GM12891 (cell line): Measurements from ENCODE around the gene CCR5.

ENCODE experiments used
- DNase-seq: peaks from one replicate; pipeline ENCODE4 v3.0.0; 2011; ENCODE audit warnings: low spot score; ENCODE audit not compliant: insufficient read length
- FAIRE-seq: peaks from 2 replicates; lab custom pipeline; 2011; peaks lifted over from hg19 to GRCh38; lab: Jason Lieb, UNC
- PAX5 ChIP-seq: IDR thresholded peaks from 2 replicates; pipeline ENCODE4 v1.6.1; 2011; ENCODE audit warnings: low read length, moderate library complexity, mild to moderate bottlenecking; ENCODE audit not compliant: insufficient read depth, severe bottlenecking
- POLR2A ChIP-seq: IDR thresholded peaks from 2 replicates; pipeline ENCODE4 v1.6.1; 2011; ENCODE audit warnings: low read depth, low read length, control low read depth
- POLR2AphosphoS5 ChIP-seq: IDR thresholded peaks from 2 replicates; pipeline ENCODE4 v1.6.1; 2011; ENCODE audit warnings: low read depth, low read length, control low read depth
- POU2F2 ChIP-seq: IDR thresholded peaks from 2 replicates; pipeline ENCODE4 v1.6.1; 2011; ENCODE audit warnings: low read depth, mild to moderate bottlenecking, control low read depth, low read length, moderate library complexity
- SPI1 ChIP-seq: IDR thresholded peaks from 2 replicates; pipeline ENCODE4 v1.6.1; 2011; ENCODE audit warnings: low read depth, low read length, control low read depth
- TAF1 ChIP-seq: IDR thresholded peaks from 2 replicates; pipeline ENCODE4 v1.6.1; 2011; ENCODE audit warnings: low read depth, low read length, control low read depth

Gene CCR5

DNA sequence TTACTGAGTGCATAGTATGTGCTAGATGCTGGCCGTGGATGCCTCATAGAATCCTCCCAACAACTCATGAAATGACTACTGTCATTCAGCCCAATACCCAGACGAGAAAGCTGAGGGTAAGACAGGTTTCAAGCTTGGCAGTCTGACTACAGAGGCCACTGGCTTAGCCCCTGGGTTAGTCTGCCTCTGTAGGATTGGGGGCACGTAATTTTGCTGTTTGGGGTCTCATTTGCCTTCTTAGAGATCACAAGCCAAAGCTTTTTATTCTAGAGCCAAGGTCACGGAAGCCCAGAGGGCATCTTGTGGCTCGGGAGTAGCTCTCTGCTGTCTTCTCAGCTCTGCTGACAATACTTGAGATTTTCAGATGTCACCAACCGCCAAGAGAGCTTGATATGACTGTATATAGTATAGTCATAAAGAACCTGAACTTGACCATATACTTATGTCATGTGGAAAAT lies 1.0 kb upstream of the CCR5 start:
- TF ChIP-seq SPI1, result no peak
- no peak for TF ChIP-seq POU2F2
- no peak for TF ChIP-seq PAX5
- no peak for TF ChIP-seq TAF1
- TF ChIP-seq POLR2AphosphoS5, result no peak
- TF ChIP-seq POLR2A, result no peak
- peak; percentile 87 for FAIRE-seq
- no peak for DNase-seq

- FAIRE-seq (no peak), DNase-seq (no peak)
- TF ChIP-seq SPI1 (no peak), TAF1 (no peak), POLR2A (no peak), POLR2AphosphoS5 (no peak), POU2F2 (no peak), PAX5 (no peak)
Observed at GRCh38 chr3:46371519-46372340, 984 bp downstream of the CCR5 start.

DNA sequence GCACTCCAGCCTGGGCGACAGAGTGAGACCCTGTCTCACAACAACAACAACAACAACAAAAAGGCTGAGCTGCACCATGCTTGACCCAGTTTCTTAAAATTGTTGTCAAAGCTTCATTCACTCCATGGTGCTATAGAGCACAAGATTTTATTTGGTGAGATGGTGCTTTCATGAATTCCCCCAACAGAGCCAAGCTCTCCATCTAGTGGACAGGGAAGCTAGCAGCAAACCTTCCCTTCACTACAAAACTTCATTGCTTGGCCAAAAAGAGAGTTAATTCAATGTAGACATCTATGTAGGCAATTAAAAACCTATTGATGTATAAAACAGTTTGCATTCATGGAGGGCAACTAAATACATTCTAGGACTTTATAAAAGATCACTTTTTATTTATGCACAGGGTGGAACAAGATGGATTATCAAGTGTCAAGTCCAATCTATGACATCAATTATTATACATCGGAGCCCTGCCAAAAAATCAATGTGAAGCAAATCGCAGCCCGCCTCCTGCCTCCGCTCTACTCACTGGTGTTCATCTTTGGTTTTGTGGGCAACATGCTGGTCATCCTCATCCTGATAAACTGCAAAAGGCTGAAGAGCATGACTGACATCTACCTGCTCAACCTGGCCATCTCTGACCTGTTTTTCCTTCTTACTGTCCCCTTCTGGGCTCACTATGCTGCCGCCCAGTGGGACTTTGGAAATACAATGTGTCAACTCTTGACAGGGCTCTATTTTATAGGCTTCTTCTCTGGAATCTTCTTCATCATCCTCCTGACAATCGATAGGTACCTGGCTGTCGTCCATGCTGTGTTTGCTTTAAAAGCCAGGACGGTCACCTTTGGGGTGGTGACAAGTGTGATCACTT lies 2.0 kb downstream of the CCR5 start:
- no peak for TF ChIP-seq TAF1
- TF ChIP-seq POU2F2, result no peak
- no peak for TF ChIP-seq PAX5
- TF ChIP-seq POLR2AphosphoS5, result no peak
- TF ChIP-seq SPI1, result no peak
- no peak for TF ChIP-seq POLR2A
- no peak for DNase-seq
- FAIRE-seq, result peak; percentile 57

DNA sequence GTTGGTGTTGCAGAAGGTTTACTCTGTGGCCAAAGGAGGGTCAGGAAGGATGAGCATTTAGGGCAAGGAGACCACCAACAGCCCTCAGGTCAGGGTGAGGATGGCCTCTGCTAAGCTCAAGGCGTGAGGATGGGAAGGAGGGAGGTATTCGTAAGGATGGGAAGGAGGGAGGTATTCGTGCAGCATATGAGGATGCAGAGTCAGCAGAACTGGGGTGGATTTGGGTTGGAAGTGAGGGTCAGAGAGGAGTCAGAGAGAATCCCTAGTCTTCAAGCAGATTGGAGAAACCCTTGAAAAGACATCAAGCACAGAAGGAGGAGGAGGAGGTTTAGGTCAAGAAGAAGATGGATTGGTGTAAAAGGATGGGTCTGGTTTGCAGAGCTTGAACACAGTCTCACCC lies 4.0 kb downstream of the CCR5 start:
- TF ChIP-seq PAX5, result no peak
- TF ChIP-seq POU2F2, result no peak
- TF ChIP-seq TAF1, result no peak
- no peak for TF ChIP-seq POLR2A
- TF ChIP-seq SPI1, result no peak
- no peak for TF ChIP-seq POLR2AphosphoS5

GRCh38 chr3:46375218-46375617 lies 4.5 kb downstream of the CCR5 start:
- DNase-seq, result no peak
- peak; percentile 68 for FAIRE-seq
- TF ChIP-seq TAF1 (no peak), POLR2AphosphoS5 (no peak), POU2F2 (no peak), POLR2A (no peak), PAX5 (no peak), SPI1 (no peak)

More for the DNA sequence above, 4.0 kb downstream of the CCR5 start:
- DNase-seq (no peak), FAIRE-seq (no peak)

- no peak for TF ChIP-seq POLR2A
- TF ChIP-seq POU2F2, result no peak
- no peak for TF ChIP-seq POLR2AphosphoS5
- TF ChIP-seq PAX5, result no peak
- DNase-seq (no peak), FAIRE-seq (peak; percentile 51)
Observed at GRCh38 chr3:46375814-46376213, 5.1 kb downstream of the CCR5 start.

DNA sequence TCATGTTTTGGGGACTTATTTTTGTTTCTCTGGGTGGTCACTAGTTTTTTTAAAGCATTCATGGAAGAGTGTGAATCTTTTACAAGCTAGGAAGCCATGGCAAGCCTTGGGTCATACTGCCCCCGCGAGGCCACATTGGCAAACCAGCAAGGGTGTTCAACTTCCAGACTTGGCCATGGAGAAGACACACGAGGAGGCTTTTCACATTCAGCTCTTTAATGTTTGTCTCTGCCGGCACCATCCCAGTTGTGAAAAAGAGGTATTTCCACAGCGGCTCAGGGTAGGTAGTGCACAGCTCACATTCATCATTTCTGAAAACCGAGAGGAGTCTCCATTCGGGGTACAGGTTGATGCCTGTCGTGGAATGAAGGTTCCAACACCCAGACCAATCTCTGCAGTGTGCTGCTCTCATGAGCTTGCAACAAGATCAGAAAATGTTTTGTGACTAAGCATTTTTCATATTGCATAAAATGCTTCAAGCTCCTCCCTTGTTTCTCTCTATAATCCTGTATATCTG lies 7.7 kb downstream of the CCR5 start:
- FAIRE-seq (peak; percentile 90), DNase-seq (no peak)
- TF ChIP-seq TAF1 (no peak), POLR2AphosphoS5 (no peak), SPI1 (no peak), PAX5 (no peak), POLR2A (no peak), POU2F2 (no peak)

GRCh38 chr3:46380471-46381221 lies 9.9 kb downstream of the CCR5 start:
- FAIRE-seq, result peak; percentile 60
- no peak for DNase-seq
- TF ChIP-seq TAF1 (no peak), SPI1 (no peak), POLR2AphosphoS5 (no peak), POLR2A (no peak)

GRCh38 chr3:46381625-46382024 lies 10.9 kb downstream of the CCR5 start:
- TF ChIP-seq POLR2AphosphoS5, result no peak
- TF ChIP-seq POLR2A, result no peak
- no peak for TF ChIP-seq TAF1
- TF ChIP-seq PAX5, result no peak
- no peak for DNase-seq
- no peak for FAIRE-seq
